ENCODE data around the gene TMEM120B.

DNA sequence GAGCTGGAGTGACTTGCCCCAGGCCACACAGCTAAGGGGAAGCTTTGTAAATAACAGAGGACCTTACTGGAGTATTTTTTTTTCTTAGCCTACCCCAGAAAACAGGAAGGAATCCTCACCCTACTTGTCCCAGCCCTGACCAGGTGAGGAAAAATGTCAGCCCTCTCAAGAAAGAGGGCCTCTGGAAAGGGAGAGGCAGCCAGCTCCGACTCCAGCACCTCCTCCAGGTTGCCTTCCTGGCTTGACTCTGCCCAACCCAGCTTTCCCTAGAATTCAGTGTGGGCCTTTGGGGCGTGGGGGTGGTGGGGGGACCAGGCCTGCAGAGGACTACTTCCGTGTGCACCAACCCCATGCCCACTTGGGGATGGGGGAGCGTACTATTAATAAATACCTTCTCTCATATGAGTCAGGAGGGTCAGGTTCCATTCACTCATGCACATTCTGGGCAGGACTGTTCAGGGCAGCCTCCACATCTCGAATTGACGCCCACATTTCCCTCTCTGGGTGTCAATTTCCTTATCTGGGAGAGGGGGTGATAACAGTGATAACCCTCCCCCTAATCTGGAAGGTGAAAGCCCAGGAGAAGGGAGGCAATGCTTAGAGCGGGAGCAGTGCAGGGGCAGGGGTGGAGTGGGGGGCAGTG, 75.7 kb downstream of the TMEM120B start:
- TF ChIP-seq CTCF (IDR thresholded peaks at IDR 0.05) (no peak), POLR2AphosphoS5 (IDR thresholded peaks at IDR 0.05) (no peak), POLR2A (IDR thresholded peaks at IDR 0.05) (no peak)

All from suprapubic skin (tissue), 4 donors.